Measurements from ENCODE around the gene PRR5L. TPM values are rescaled to one million over a fixed set of nuclear protein-coding genes. Genes with fewer than 3 reads are reported as not detected.

PRR5L gene
- total and polyA plus RNA-seq, 7 donors: 3.3 to 105 (median 11.9) TPM

DNA sequence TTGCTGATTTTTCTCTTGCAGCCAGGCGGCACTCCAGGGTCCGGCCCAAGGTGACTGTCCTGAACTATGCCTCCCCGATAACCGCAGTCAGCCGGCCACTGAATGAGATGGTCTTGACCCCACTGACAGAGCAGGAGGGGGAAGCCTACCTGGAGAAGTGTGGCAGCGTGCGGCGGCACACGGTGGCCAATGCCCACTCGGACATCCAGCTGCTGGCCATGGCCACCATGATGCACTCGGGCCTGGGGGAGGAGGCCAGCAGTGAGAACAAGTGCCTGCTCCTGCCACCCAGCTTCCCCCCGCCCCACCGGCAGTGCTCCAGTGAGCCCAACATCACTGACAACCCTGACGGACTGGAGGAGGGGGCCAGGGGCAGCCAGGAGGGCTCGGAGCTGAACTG, 166.2 kb downstream of the PRR5L start:
- Histone ChIP-seq H3K27me3 (no peaks in the 10 kb centered on the region), H3K4me3 (no peak overlapping the region), H3K4me1 (no peaks in the 10 kb centered on the region), H3K9me3 (no peaks in the 10 kb centered on the region), H3K27ac (no peak overlapping the region), H3K36me3 (no peaks in the 10 kb centered on the region)
- intact Hi-C loops (cut with DNase I): no loop called here
- WGBS, 2 donors: 97 to 98% methylated on average over 15 of the region's 15 CpGs
- DNase-seq: no peak
- TF ChIP-seq POLR2AphosphoS5 (IDR thresholded peaks at IDR 0.05): no peak
- no peak for TF ChIP-seq POLR2A (IDR thresholded peaks at IDR 0.05)
- TF ChIP-seq EP300 (IDR thresholded peaks at IDR 0.05): no peak
- TF ChIP-seq, protein P1, sequence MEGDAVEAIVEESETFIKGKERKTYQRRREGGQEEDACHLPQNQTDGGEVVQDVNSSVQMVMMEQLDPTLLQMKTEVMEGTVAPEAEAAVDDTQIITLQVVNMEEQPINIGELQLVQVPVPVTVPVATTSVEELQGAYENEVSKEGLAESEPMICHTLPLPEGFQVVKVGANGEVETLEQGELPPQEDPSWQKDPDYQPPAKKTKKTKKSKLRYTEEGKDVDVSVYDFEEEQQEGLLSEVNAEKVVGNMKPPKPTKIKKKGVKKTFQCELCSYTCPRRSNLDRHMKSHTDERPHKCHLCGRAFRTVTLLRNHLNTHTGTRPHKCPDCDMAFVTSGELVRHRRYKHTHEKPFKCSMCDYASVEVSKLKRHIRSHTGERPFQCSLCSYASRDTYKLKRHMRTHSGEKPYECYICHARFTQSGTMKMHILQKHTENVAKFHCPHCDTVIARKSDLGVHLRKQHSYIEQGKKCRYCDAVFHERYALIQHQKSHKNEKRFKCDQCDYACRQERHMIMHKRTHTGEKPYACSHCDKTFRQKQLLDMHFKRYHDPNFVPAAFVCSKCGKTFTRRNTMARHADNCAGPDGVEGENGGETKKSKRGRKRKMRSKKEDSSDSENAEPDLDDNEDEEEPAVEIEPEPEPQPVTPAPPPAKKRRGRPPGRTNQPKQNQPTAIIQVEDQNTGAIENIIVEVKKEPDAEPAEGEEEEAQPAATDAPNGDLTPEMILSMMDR (IDR thresholded peaks at IDR 0.05): no peak

DNA sequence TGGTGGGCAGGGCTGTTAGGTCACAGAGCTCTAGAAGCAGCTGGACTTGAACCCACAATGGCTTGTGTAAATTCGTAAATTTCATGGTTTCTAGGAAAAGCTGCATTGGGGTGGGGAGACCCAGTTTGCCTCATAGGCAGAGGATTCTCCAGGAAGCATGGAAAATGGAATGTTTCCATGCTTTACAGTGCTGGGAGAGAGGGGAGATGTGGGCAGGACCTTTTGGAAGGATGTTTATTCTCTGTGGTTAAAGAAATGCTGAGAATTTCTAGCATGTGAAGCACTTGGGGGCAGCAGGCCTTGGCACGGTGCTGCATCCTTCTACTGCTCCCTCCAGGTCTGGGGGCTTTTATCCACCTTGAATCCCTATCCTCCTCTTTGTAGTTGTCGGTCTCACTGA, 167.7 kb downstream of the PRR5L start:
- H3K27ac ChIP-seq: no peak overlapping the region
- H3K9me3 ChIP-seq: no peaks in the 10 kb centered on the region
- H3K4me3 ChIP-seq: no peak overlapping the region
- no peak for DNase-seq
- H3K4me1 ChIP-seq: no peaks in the 10 kb centered on the region
- intact Hi-C loops (cut with DNase I): no loop called here
- WGBS, 2 donors: 85 to 88% methylated on average over 3 of the region's 3 CpGs
- no peaks in the 10 kb centered on the region for H3K36me3 ChIP-seq
- no peaks in the 10 kb centered on the region for H3K27me3 ChIP-seq
- TF ChIP-seq, protein P1 (IDR thresholded peaks at IDR 0.05): no peak
- TF ChIP-seq POLR2AphosphoS5 (IDR thresholded peaks at IDR 0.05) (no peak), EP300 (IDR thresholded peaks at IDR 0.05) (no peak), POLR2A (IDR thresholded peaks at IDR 0.05) (no peak)

- no peak overlapping the region for H3K4me3 ChIP-seq
- no peak overlapping the region for H3K27ac ChIP-seq
- no peak for DNase-seq
- TF ChIP-seq POLR2AphosphoS5 (IDR thresholded peaks at IDR 0.05): no peak
- no peak for TF ChIP-seq POLR2A (IDR thresholded peaks at IDR 0.05)
- TF ChIP-seq, protein P1 (IDR thresholded peaks at IDR 0.05): no peak
- no peak for TF ChIP-seq EP300 (IDR thresholded peaks at IDR 0.05)
- H3K36me3 ChIP-seq: no peaks in the 10 kb centered on the region
- no peaks in the 10 kb centered on the region for H3K9me3 ChIP-seq
- H3K27me3 ChIP-seq: no peaks in the 10 kb centered on the region
- no peaks in the 10 kb centered on the region for H3K4me1 ChIP-seq
- WGBS, 2 donors: 51 to 79% methylated on average over 3 of the region's 3 CpGs
- intact Hi-C loops (cut with DNase I): no loop called here
These were observed 168.6 kb downstream of the PRR5L start for GRCh38 chr11:36464720-36465119.

GRCh38 chr11:36465449-36466163, 169.5 kb downstream of the PRR5L start:
- Histone ChIP-seq H3K4me1 (no peaks in the 10 kb centered on the region), H3K36me3 (no peaks in the 10 kb centered on the region), H3K27ac (no peak overlapping the region), H3K4me3 (no peak overlapping the region), H3K9me3 (no peaks in the 10 kb centered on the region), H3K27me3 (no peaks in the 10 kb centered on the region)
- intact Hi-C loops (cut with DNase I): no loop called here
- no peak for DNase-seq
- WGBS, 2 donors: 92 to 97% methylated on average over 4 of the region's 4 CpGs
- no peak for TF ChIP-seq POLR2AphosphoS5 (IDR thresholded peaks at IDR 0.05)
- TF ChIP-seq POLR2A (IDR thresholded peaks at IDR 0.05): no peak
- TF ChIP-seq, protein P1 (IDR thresholded peaks at IDR 0.05): no peak
- TF ChIP-seq EP300 (IDR thresholded peaks at IDR 0.05): no peak

DNA sequence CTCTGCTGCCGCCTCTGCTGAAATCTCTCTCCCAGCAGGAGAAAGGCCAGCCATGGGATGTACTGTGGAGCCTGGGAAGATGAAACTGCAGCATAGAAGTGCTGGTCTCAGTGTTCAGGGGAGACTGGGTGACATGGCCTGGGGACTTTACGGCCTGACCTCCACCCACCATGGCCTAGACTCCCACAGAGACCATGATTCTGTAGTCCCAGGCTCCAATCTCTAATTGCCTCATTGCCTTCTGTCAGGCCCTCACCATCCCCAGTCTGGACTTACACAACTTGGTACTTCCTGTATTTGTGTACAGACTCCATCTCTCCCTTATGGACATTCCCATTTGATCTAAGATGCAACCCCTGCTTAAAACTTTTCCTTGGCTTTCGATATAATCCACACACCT, 170.9 kb downstream of the PRR5L start:
- WGBS, 2 donors: 96 to 98% methylated on average over 3 of the region's 3 CpGs
- H3K4me3 ChIP-seq: no peak overlapping the region
- intact Hi-C loops (cut with DNase I): no loop called here
- no peaks in the 10 kb centered on the region for H3K36me3 ChIP-seq
- H3K27ac ChIP-seq: no peak overlapping the region
- no peaks in the 10 kb centered on the region for H3K4me1 ChIP-seq
- DNase-seq: no peak
- no peak for TF ChIP-seq EP300 (IDR thresholded peaks at IDR 0.05)
- no peaks in the 10 kb centered on the region for H3K27me3 ChIP-seq
- no peaks in the 10 kb centered on the region for H3K9me3 ChIP-seq

Measured in sigmoid colon (tissue), 7 donors.